BE2C (cell line): Measurements from ENCODE around the gene SWSAP1.

Source experiments
- DNase-seq: peaks from one replicate; pipeline ENCODE4 v3.0.0-alpha.2; 2020
- H3K27me3 ChIP-seq: fragments of 250-450 bp; sonication (Bioruptor Pico); 2 replicates; pipeline ENCODE4 v1.5.1; 2020; ENCODE audit warnings: mild to moderate bottlenecking
- H3K36me3 ChIP-seq: fragments of 250-450 bp; sonication (Bioruptor Pico); 2 replicates; pipeline ENCODE4 v1.5.1; 2020; ENCODE audit warnings: mild to moderate bottlenecking
- H3K4me1 ChIP-seq: fragments of 250-450 bp; sonication (Bioruptor Pico); 2 replicates; pipeline ENCODE4 v1.5.1; 2020
- H3K4me3 ChIP-seq: 2 replicates; pipeline ENCODE4 v1.5.1; 2011; ENCODE audit warnings: low read depth, low read length
- H3K9me3 ChIP-seq: fragments of 250-450 bp; sonication (Bioruptor Pico); 2 replicates; pipeline ENCODE4 v1.5.1; 2020
- TF ChIP-seq, protein P1 (sequence below): IDR thresholded peaks from 2 replicates; pipeline ENCODE4 v1.5.1; 2012; ENCODE audit warnings: mild to moderate bottlenecking, low read depth, low read length

The SWSAP1 gene

DNA sequence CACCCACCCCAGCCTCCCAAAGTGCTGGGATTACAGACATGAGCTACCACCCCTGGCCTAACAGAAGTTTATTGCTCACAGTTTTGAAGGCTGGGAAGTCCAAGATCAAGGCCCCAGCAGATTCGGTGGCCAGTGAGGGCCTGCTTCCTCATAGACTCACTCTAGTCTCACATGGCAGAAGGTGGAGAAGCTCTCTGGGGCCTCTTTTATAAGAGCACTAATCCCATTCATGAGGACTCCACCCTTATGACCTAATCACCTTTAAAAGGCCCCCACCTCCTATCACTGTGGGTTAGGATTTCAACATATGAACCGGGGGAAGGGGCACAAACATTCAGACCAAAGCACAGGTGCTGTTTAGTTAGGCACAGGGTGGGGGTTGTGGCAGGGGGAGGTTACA lies 6.9 kb upstream of the SWSAP1 start:
- Histone ChIP-seq H3K4me1 (no peaks in the 10 kb centered on the region), H3K9me3 (no peaks in the 10 kb centered on the region), H3K36me3 (no peaks in the 10 kb centered on the region), H3K27me3 (no peaks in the 10 kb centered on the region), H3K4me3 (no peak overlapping the region)
- TF ChIP-seq, protein P1, sequence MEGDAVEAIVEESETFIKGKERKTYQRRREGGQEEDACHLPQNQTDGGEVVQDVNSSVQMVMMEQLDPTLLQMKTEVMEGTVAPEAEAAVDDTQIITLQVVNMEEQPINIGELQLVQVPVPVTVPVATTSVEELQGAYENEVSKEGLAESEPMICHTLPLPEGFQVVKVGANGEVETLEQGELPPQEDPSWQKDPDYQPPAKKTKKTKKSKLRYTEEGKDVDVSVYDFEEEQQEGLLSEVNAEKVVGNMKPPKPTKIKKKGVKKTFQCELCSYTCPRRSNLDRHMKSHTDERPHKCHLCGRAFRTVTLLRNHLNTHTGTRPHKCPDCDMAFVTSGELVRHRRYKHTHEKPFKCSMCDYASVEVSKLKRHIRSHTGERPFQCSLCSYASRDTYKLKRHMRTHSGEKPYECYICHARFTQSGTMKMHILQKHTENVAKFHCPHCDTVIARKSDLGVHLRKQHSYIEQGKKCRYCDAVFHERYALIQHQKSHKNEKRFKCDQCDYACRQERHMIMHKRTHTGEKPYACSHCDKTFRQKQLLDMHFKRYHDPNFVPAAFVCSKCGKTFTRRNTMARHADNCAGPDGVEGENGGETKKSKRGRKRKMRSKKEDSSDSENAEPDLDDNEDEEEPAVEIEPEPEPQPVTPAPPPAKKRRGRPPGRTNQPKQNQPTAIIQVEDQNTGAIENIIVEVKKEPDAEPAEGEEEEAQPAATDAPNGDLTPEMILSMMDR: no peak
- DNase-seq: no peak

DNA sequence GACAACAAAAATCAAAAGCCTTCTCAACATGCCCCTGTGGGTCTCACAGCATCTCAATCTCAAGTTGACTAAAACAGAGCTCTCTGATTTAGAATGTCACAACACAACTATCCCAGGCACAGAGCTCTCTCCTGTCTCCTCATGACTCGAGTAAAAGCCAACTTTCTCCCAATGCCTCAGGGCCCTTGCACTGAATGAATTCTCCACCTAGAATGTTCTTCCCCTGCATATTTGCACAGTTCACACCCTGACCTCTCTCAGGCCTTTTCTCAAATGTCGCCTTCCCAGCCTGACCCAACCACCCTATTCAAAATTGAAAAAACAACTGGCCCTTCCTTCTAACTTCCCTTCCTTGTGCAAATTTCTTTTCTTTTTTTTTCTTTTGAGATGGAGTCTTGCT lies 3.7 kb upstream of the SWSAP1 start:
- no peak for DNase-seq
- no peaks in the 10 kb centered on the region for H3K9me3 ChIP-seq
- H3K36me3 ChIP-seq: no peaks in the 10 kb centered on the region
- no peaks in the 10 kb centered on the region for H3K27me3 ChIP-seq
- TF ChIP-seq, protein P1: no peak
- H3K4me1 ChIP-seq: peaks cover 8% of the 10 kb centered on the region
- no peak overlapping the region for H3K4me3 ChIP-seq

DNA sequence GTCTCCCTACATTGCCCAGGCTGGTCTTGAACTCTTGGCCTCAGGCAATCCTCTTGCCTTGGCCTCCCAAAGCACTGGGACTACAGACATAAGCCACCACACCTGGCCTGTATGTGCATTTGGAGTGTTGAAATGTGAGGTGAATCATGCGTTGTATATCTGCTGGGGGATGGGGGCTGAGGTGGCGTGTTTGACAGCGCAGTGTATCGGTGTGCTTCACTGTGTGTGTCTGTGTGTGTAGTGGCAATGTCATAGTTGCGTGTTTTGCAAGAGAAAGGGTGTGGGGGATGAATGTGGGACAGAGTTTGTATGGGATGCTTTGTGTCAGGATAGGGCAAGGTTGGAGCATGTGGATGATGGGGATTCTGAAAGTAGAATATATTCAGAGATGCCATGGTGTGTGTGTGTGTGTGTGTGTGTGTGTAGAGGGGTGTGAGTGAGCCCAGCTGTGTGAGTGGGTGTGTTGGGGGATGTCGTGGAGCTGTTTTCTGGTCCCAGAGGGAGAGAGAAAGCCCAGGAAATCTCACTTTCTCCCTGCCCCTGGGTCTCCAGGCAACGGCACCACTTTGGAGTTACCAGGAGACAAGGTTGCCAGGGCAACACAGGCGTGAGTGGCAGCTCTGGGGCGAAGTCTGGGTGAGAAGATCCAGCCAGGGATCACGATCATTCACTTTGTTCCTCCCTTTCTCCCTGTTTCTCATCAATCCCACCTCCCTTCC lies 1.1 kb upstream of the SWSAP1 start:
- TF ChIP-seq, protein P1: no peak
- peak; percentile 88 for DNase-seq
- no peaks in the 10 kb centered on the region for H3K27me3 ChIP-seq
- no peaks in the 10 kb centered on the region for H3K36me3 ChIP-seq
- H3K4me3 ChIP-seq: peak overlapping the region; percentile 77
- H3K9me3 ChIP-seq: no peaks in the 10 kb centered on the region
- peaks cover 11% of the 10 kb centered on the region for H3K4me1 ChIP-seq

DNA sequence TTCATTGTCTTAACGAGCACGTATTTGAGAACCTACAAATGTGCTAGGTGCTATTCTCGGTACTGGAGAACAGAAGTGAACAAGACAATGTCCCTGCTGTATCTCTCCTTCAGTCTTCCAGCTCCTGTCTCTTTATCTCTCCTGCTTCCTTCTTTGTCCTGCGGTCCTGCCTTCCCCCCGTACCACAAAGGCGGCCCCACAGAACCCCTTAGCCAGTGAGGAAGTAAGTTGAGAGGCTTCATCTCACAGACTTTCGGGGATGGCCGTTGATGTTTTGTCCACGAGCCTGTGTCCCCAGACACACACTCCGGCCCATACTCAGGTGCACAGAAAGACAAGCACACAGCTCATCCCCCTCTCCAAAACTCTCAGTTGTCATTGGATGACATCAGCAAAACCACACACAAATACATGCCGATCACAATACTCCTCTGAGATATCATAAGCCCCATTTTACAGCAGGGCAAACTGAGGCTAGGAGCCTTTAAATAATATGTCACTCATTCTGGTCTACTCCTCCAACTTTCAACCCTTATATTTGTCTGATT lies 507 bp upstream of the SWSAP1 start:
- no peak for DNase-seq
- peak overlapping the region; percentile 77 for H3K4me3 ChIP-seq
- TF ChIP-seq, protein P1: no peak
- no peaks in the 10 kb centered on the region for H3K36me3 ChIP-seq
- no peaks in the 10 kb centered on the region for H3K27me3 ChIP-seq
- H3K9me3 ChIP-seq: no peaks in the 10 kb centered on the region
- peaks cover 11% of the 10 kb centered on the region for H3K4me1 ChIP-seq

DNA sequence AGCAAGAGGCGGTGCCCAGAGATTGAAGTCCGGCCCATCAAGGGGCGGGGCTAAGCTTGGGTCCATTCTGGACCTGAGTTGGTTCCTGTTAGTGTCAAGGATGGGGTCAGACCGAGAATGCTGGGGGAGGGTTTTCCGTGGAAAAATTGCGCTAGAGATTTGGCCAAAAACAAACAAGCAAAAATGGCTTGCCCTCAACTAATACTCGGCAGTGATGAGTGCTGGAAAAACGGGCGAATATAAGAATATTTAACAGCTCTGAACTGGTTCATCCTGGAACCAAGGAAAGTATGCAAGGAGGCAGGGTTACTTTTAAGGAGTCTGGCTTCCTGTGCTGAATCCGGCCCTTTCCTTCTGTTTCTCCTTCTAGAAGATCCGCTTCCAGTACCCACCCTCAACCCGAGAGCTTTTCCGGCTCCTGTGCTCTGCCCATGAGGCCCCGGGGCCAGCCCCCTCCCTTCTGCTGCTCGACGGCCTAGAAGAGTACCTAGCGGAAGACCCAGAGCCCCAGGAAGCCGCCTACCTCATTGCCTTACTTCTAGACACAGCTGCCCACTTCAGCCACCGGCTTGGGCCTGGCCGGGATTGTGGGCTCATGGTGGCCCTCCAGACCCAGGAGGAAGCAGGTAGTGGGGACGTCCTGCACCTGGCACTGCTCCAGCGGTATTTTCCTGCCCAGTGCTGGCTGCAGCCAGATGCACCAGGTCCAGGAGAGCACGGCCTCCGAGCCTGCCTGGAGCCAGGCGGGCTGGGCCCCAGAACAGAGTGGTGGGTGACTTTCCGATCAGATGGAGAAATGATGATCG lies 880 bp downstream of the SWSAP1 start:
- peaks cover 11% of the 10 kb centered on the region for H3K4me1 ChIP-seq

More for the DNA sequence above, 880 bp downstream of the SWSAP1 start:
- TF ChIP-seq, protein P1: no peak
- peak; percentile 69 for DNase-seq
- Histone ChIP-seq H3K4me3 (peak overlapping the region; percentile 77), H3K27me3 (no peaks in the 10 kb centered on the region), H3K36me3 (no peaks in the 10 kb centered on the region), H3K9me3 (no peaks in the 10 kb centered on the region)
